B cell (primary cell): ENCODE data around the gene RGS3. TPM values are rescaled to one million over a fixed set of nuclear protein-coding genes. Genes with fewer than 3 reads are reported as not detected.

Experiments used
- ATAC-seq: fragments of 200-7000 bp; cut with Tn5 transposase; one replicate; pipeline ENCODE4 v1.10.0; 2021; ENCODE audit warnings: low read depth, mild to moderate bottlenecking, moderate number of reproducible peaks, moderate library complexity
- CTCF ChIA-PET: fragments of 350-600 bp; sonication (Branson Sonifier 250); formaldehyde crosslinking; loops from one replicate; lab custom pipeline; 2021; ENCODE audit warnings: antibody characterized with exemption, inconsistent platforms; lab: Charles Lee
- POLR2A ChIA-PET: fragments of 350-600 bp; sonication (Branson Sonifier 250); formaldehyde crosslinking; loops from one replicate; lab custom pipeline; 2021; ENCODE audit warnings: antibody characterized with exemption; lab: Charles Lee
- DNase-seq: peaks from one replicate; pipeline ENCODE4 v3.0.0; 2013
- H2AFZ ChIP-seq: 2 replicates; pipeline ENCODE4 v1.6.1; 2012; ENCODE audit warnings: mild to moderate bottlenecking, low read depth, low read length; ENCODE audit not compliant: insufficient read depth, poor library complexity, severe bottlenecking
- H3K27ac ChIP-seq, 2 donors: 1 replicate in 1 of 2; 2 replicates in 1 of 2; pipeline ENCODE4 v1.5.1; 2012 to 2013; ENCODE audit warnings: low read length in 2 of 2, mild to moderate bottlenecking in 2 of 2, moderate library complexity in 1 of 2
- H3K27me3 ChIP-seq, 4 experiments: fragments of 200-600 bp in 1 of 4; sonication (generic) in 1 of 4; replicated peaks in 1 of 4; 1 replicate in 2 of 4; 2 replicates in 2 of 4; pipeline versions ENCODE4 v1.6.1 to v1.7.0; 2013 to 2016; ENCODE audit warnings: low read length in 3 of 4, mild to moderate bottlenecking in 2 of 4, mixed read lengths in 1 of 4, moderate library complexity in 1 of 4; ENCODE audit not compliant: insufficient read depth in 4 of 4, control insufficient read depth in 3 of 4; ENCODE audit errors: control extremely low read depth in 1 of 4
- H3K36me3 ChIP-seq, 2 experiments: replicated peaks in 1 of 2; 1 replicate in 1 of 2; 2 replicates in 1 of 2; pipeline versions ENCODE4 v1.6.1 to v1.7.1; 2013; ENCODE audit warnings: low read length in 1 of 2; ENCODE audit not compliant: insufficient read depth in 2 of 2, control insufficient read depth in 1 of 2; ENCODE audit errors: control extremely low read depth in 1 of 2, extremely low read depth in 1 of 2
- H3K4me1 ChIP-seq, 2 donors: fragments of 200-600 bp in 1 of 2; sonication (generic) in 1 of 2; 1 replicate in 1 of 2; 2 replicates in 1 of 2; pipeline versions ENCODE4 v1.5.1 to v1.6.1; 2013 to 2017; ENCODE audit warnings: low read length in 2 of 2; ENCODE audit not compliant: control insufficient read depth in 2 of 2, insufficient read depth in 2 of 2
- H3K4me2 ChIP-seq: replicated peaks from 2 replicates; pipeline ENCODE3; 2012; ENCODE audit warnings: mild to moderate bottlenecking, low read depth, low read length; ENCODE audit not compliant: poor library complexity, severe bottlenecking
- H3K4me3 ChIP-seq, 5 experiments: fragments of 200-600 bp in 1 of 5; sonication (generic) in 1 of 5; 1 replicate in 3 of 5; 2 replicates in 2 of 5; pipeline versions ENCODE4 v1.5.1 to v1.7.0; 2011 to 2016; ENCODE audit warnings: low read length in 4 of 5, mild to moderate bottlenecking in 4 of 5, low read depth in 2 of 5, control low read depth in 1 of 5, moderate library complexity in 1 of 5; ENCODE audit not compliant: insufficient read depth in 1 of 5; ENCODE audit errors: control extremely low read depth in 1 of 5, extremely low read depth in 1 of 5
- H3K79me2 ChIP-seq: fragments of 200-600 bp; sonication (generic); one replicate; pipeline ENCODE4 v1.6.0; 2016; ENCODE audit warnings: low read length; ENCODE audit not compliant: control insufficient read depth, insufficient read depth
- H3K9ac ChIP-seq: fragments of 200-600 bp; sonication (generic); 2 replicates; pipeline ENCODE4 v1.6.1; 2017; ENCODE audit warnings: mild to moderate bottlenecking, low read length, moderate library complexity
- H3K9me3 ChIP-seq, 3 donors: one replicate each; pipeline versions ENCODE4 v1.6.1 to v1.7.1; 2013; ENCODE audit warnings: low read length in 2 of 3; ENCODE audit not compliant: control insufficient read depth in 2 of 3, insufficient read depth in 1 of 3; ENCODE audit errors: control extremely low read depth in 1 of 3
- H4K20me1 ChIP-seq: 2 replicates; pipeline ENCODE4 v1.6.0; 2012; ENCODE audit warnings: mild to moderate bottlenecking, low read length; ENCODE audit not compliant: insufficient read depth, control insufficient read depth, poor library complexity, severe bottlenecking
- H3K27ac Mint-ChIP-seq: one replicate; pipeline ENCODE4 v1.8.0; 2021; ENCODE audit warnings: mixed read lengths
- H3K27me3 Mint-ChIP-seq: one replicate; pipeline ENCODE4 v1.8.0; 2021; ENCODE audit warnings: mixed read lengths
- H3K4me1 Mint-ChIP-seq: one replicate; pipeline ENCODE4 v1.8.0; 2021; ENCODE audit warnings: mixed read lengths
- H3K4me3 Mint-ChIP-seq: one replicate; pipeline ENCODE4 v1.8.0; 2021; ENCODE audit warnings: mixed read lengths
- H3K9me3 Mint-ChIP-seq: one replicate; pipeline ENCODE4 v1.8.0; 2022; ENCODE audit warnings: mixed read lengths; ENCODE audit not compliant: insufficient read depth
- CTCF ChIP-seq: fragments of 200-600 bp; IDR thresholded peaks from one replicate; pipeline ENCODE4 v1.8.0; 2022; ENCODE audit warnings: antibody characterized with exemption, mild to moderate bottlenecking
- EZH2 ChIP-seq: IDR thresholded peaks from 2 replicates; pipeline ENCODE4 v1.6.1; 2012; ENCODE audit warnings: borderline replicate concordance, low read depth, mild to moderate bottlenecking, moderate library complexity, low read length; ENCODE audit not compliant: insufficient read depth, poor library complexity, severe bottlenecking
- WGBS: methylation state at CpG from one replicate; pipeline ENCODE4 v1.1.5; 2013; ENCODE audit warnings: missing lambda C conversion rate; ENCODE audit not compliant: insufficient coverage; 5-methylcytosine and 5-hydroxymethylcytosine counted together
- intact Hi-C: fragments of 100-400 bp; cut with micrococcal nuclease; formaldehyde crosslinking; loops from one replicate; pipeline ENCODE4 v1.10.0; 2022
- polyA plus RNA-seq: library from polyadenylated mRNA; depleted of rRNA; stranded (reverse); fragments of >200 nt; gene quantifications from 2 replicates; pipeline ENCODE4 v1.2.3, GENCODE V29; 2012
- total RNA-seq, 2 donors: library from RNA; stranded (reverse); fragments of 120-200 nt in 1 of 2; gene quantifications; 1 replicate in 1 of 2; 2 replicates in 1 of 2; pipeline versions ENCODE4 v1.2.3 to v1.2.4, GENCODE V29; 2013 to 2022

The RGS3 gene
- total and polyA plus RNA-seq, 2 donors (not counting 1 experiment from before 2014, with no cell fraction given): 12.0 to 15.6 TPM

- Histone ChIP-seq H2AFZ (no peak overlapping the region), H3K9me3 (no peaks in the 10 kb centered on the region), H3K36me3 (no peaks in the 10 kb centered on the region), H3K27ac (no peak overlapping the region), H3K4me1 (no peaks in the 10 kb centered on the region), H3K4me2 (no peak overlapping the region), H3K27me3 (no peaks in the 10 kb centered on the region), H4K20me1 (no peaks in the 10 kb centered on the region), H3K9ac (no peak overlapping the region), H3K79me2 (no peaks in the 10 kb centered on the region), H3K4me3 (no peak overlapping the region)
- CTCF ChIA-PET: no interaction called here
- POLR2A ChIA-PET: no interaction called here
- TF ChIP-seq EZH2 (no peak), CTCF (no peak)
- no peaks in the 10 kb centered on the region for H3K9me3 Mint-ChIP-seq
- no peak overlapping the region for H3K27ac Mint-ChIP-seq
- intact Hi-C loops: no loop called here
- ATAC-seq (no peak), DNase-seq (no peak)
- H3K4me1 Mint-ChIP-seq: no peaks in the 10 kb centered on the region
- WGBS: 84% methylated on average over 10 of the region's 10 CpGs
- H3K27me3 Mint-ChIP-seq: peaks cover 24% of the 10 kb centered on the region
- no peak overlapping the region for H3K4me3 Mint-ChIP-seq
Measured at GRCh38 chr9:113631137-113631765, 167.7 kb downstream of the RGS3 start.

- no peak overlapping the region for H3K4me3 Mint-ChIP-seq
- intact Hi-C loops: no loop called here
- H3K27ac ChIP-seq: no peak overlapping the region
- DNase-seq: no peak
- H3K4me3 ChIP-seq: no peak overlapping the region
- peaks cover 28% of the 10 kb centered on the region for H3K27me3 Mint-ChIP-seq
- TF ChIP-seq CTCF (no peak), EZH2 (no peak)
- no peak overlapping the region for H3K9ac ChIP-seq
- H3K27ac Mint-ChIP-seq: no peak overlapping the region
- H3K27me3 ChIP-seq: no peaks in the 10 kb centered on the region
- H4K20me1 ChIP-seq: no peaks in the 10 kb centered on the region
- H3K9me3 Mint-ChIP-seq: no peaks in the 10 kb centered on the region
- no peaks in the 10 kb centered on the region for H3K36me3 ChIP-seq
- ChIA-PET CTCF (interaction anchor here (0.5 kb wide), 1 partner anchor 15 kb away, joined by 9 read pairs; no protein-coding TSS in a partner anchor), POLR2A (no interaction called here)
- no peak for ATAC-seq
- WGBS: 84% methylated on average over 7 of the region's 8 CpGs
- H3K4me1 ChIP-seq: no peaks in the 10 kb centered on the region
- no peak overlapping the region for H2AFZ ChIP-seq
- no peaks in the 10 kb centered on the region for H3K9me3 ChIP-seq
- no peaks in the 10 kb centered on the region for H3K4me1 Mint-ChIP-seq
- no peaks in the 10 kb centered on the region for H3K79me2 ChIP-seq
- no peak overlapping the region for H3K4me2 ChIP-seq
Measured at GRCh38 chr9:113631871-113632665, 168.5 kb downstream of the RGS3 start.
